K562 (cell line): ENCODE data around the gene SLC35E3. TPM values are rescaled to one million over a fixed set of nuclear protein-coding genes. Genes with fewer than 3 reads are reported as not detected.

Source experiments
- CAMTA2 ChIP-seq: fragments of 250-450 bp; sonication (Bioruptor Pico); conservative IDR thresholded peaks from 2 replicates; pipeline ENCODE4 v1.5.1; 2022
- CBFA2T3 ChIP-seq: fragments of 450-650 bp; IDR thresholded peaks from 2 replicates; pipeline ENCODE4 v1.6.1; 2017
- DPF2 ChIP-seq: fragments of 450-650 bp; IDR thresholded peaks from 2 replicates; pipeline ENCODE4 v1.6.1; 2016
- E2F5 ChIP-seq: sonication (generic); formaldehyde crosslinking; IDR thresholded peaks from 2 replicates; pipeline ENCODE4 v1.8.0; 2022; ENCODE audit warnings: mild to moderate bottlenecking, missing genetic modification reagents
- ERF ChIP-seq: fragments of 450-650 bp; formaldehyde crosslinking; IDR thresholded peaks from 2 replicates; pipeline ENCODE4 v1.4.0; 2020; ENCODE audit warnings: mild to moderate bottlenecking, mixed read lengths
- GABPA ChIP-seq: fragments of 200-800 bp; sonication (Bioruptor generic); conservative IDR thresholded peaks from 2 replicates; pipeline ENCODE4 v1.6.1; 2016; ENCODE audit warnings: low read depth, missing genetic modification characterization, missing compliant biosample characterization
- HBP1 ChIP-seq: fragments of 450-650 bp; formaldehyde crosslinking; IDR thresholded peaks from 2 replicates; pipeline ENCODE4 v1.4.0; 2022; ENCODE audit warnings: missing genetic modification characterization
- IFI16 ChIP-seq: fragments of 250-450 bp; sonication (Bioruptor Pico); IDR thresholded peaks from 2 replicates; pipeline ENCODE4 v2.1.2; 2022; ENCODE audit warnings: mild to moderate bottlenecking, inconsistent platforms
- JUN ChIP-seq, 2 experiments: sonication (generic) in 1 of 2; formaldehyde crosslinking in 1 of 2; IDR thresholded peaks; 2 replicates each; pipeline versions ENCODE4 v1.6.1 to v1.8.0; 2012 to 2022; ENCODE audit warnings: borderline replicate concordance in 2 of 2, mild to moderate bottlenecking in 2 of 2, improper control_type of control experiment in 1 of 2, low read depth in 1 of 2, low read length in 1 of 2, missing genetic modification reagents in 1 of 2
- NCOA4 ChIP-seq: fragments of 450-650 bp; IDR thresholded peaks from 2 replicates; pipeline ENCODE4 v1.6.1; 2018; ENCODE audit warnings: mild to moderate bottlenecking; ENCODE audit not compliant: partially characterized antibody
- NFE2 ChIP-seq: IDR thresholded peaks from 2 replicates; pipeline ENCODE4 v1.6.1; 2014; ENCODE audit warnings: antibody characterized with exemption, low read depth
- NR0B1 ChIP-seq: fragments of 450-650 bp; IDR thresholded peaks from one replicate; pipeline ENCODE4 v1.6.1; 2018; ENCODE audit warnings: mild to moderate bottlenecking, moderate library complexity; ENCODE audit not compliant: partially characterized antibody
- PHB ChIP-seq: fragments of 250-450 bp; sonication (Bioruptor Pico); IDR thresholded peaks from 2 replicates; pipeline ENCODE4 v1.5.0; 2021
- RB1 ChIP-seq: fragments of 450-650 bp; IDR thresholded peaks from 2 replicates; pipeline ENCODE4 v1.6.1; 2017; ENCODE audit warnings: low read depth, mild to moderate bottlenecking
- SMC3 ChIP-seq: conservative IDR thresholded peaks from 2 replicates; pipeline ENCODE4 v1.6.1; 2011; ENCODE audit warnings: low read depth, low read length, improper control_type of control experiment; ENCODE audit not compliant: insufficient read depth
- TFAM ChIP-seq: fragments of 250-450 bp; sonication (Bioruptor Pico); conservative IDR thresholded peaks from 2 replicates; pipeline ENCODE4 v1.5.0; 2021; ENCODE audit warnings: mild to moderate bottlenecking, moderate library complexity
- ZBTB9 ChIP-seq: fragments of 450-650 bp; formaldehyde crosslinking; IDR thresholded peaks from 2 replicates; pipeline ENCODE4 v1.4.0; 2020; ENCODE audit warnings: mild to moderate bottlenecking, moderate library complexity
- ZNF124 ChIP-seq: sonication (generic); formaldehyde crosslinking; IDR thresholded peaks from 2 replicates; pipeline ENCODE4 v1.8.1; 2022; ENCODE audit warnings: missing genetic modification reagents
- ZNF165 ChIP-seq: fragments of 250-450 bp; sonication (Bioruptor Pico); IDR thresholded peaks from 2 replicates; pipeline ENCODE4 v1.4.0; 2020; ENCODE audit warnings: borderline replicate concordance
- ZNF316 ChIP-seq: fragments of 450-650 bp; IDR thresholded peaks from 2 replicates; pipeline ENCODE4 v1.6.1; 2016
- ZNF57 ChIP-seq: fragments of 450-650 bp; formaldehyde crosslinking; IDR thresholded peaks from 2 replicates; pipeline ENCODE4 v1.4.0; 2020; ENCODE audit warnings: mild to moderate bottlenecking, moderate library complexity
- ZZZ3 ChIP-seq: fragments of 450-650 bp; IDR thresholded peaks from 2 replicates; pipeline ENCODE4 v1.6.1; 2016; ENCODE audit warnings: antibody characterized with exemption, mild to moderate bottlenecking, moderate library complexity
- polyA plus RNA-seq, 8 experiments: library from polyadenylated mRNA; depleted of rRNA in 4 of 8; stranded (reverse) in 5 of 8; unstranded in 3 of 8; fragments of >200 nt; fragmentation: Nextera tagmentation in 2 of 8; fragmentation: Illumina TruSeq in 1 of 8; extraction: Ambion mirVana in 2 of 8; extraction: Trizol in 1 of 8; gene quantifications; 2 replicates each; pipeline versions ENCODE4 v1.2.1 to v1.2.3, GENCODE V29; 2011 to 2014; ENCODE audit warnings: inconsistent platforms in 1 of 8, missing spikeins in 1 of 8
- total RNA-seq, 7 experiments: library from RNA; depleted of rRNA in 6 of 7; stranded (reverse); fragments of >200 nt in 6 of 7; fragmentation: Illumina TruSeq in 2 of 7; extraction: Trizol in 2 of 7; gene quantifications; 2 replicates each; pipeline versions ENCODE4 v1.2.1 to v1.2.3, GENCODE V29; 2011 to 2021; ENCODE audit warnings: low replicate concordance in 1 of 7

SLC35E3 gene
- total and polyA plus RNA-seq, 9 of the 15 experiments (the other 6 are each of a cell fraction or from before 2014, with no cell fraction given) = 1.2 to 5.9 (median 3.8) TPM

- TF ChIP-seq JUN (IDR thresholded peaks at IDR 0.05; ENCODE audit: borderline replicate concordance, low read depth, low read length) (no peak), JUN (CRISPR knock-in tag; IDR thresholded peaks at IDR 0.05; ENCODE audit: borderline replicate concordance) (no peak), DPF2 (peak; percentile 32; the same call in 1 of the 2 replicates), CBFA2T3 (peak; percentile 35; the same call in 1 of the 2 replicates), E2F5 (no peak), ZNF124 (CRISPR knock-in tag) (no peak), HBP1 (CRISPR knock-in tag) (no peak), ZBTB9 (no peak), IFI16 (CRISPR knock-in tag) (no peak), ZZZ3 (no peak), ZNF165 (CRISPR knock-in tag) (no peak), ZNF316 (peak; percentile 84), RB1 (no peak), PHB (CRISPR knock-in tag) (no peak), TFAM (no peak), NCOA4 (no peak), ERF (CRISPR knock-in tag) (no peak), GABPA (tag) (no peak), ZNF57 (no peak), NFE2 (peak; percentile 79), CAMTA2 (CRISPR knock-in tag) (no peak), SMC3 (no peak), NR0B1 (no peak)
Measured at GRCh38 chr12:68733661-68734071, 12.3 kb upstream of the SLC35E3 start (continued).
